ENCODE data around the gene SMG5.

DNA sequence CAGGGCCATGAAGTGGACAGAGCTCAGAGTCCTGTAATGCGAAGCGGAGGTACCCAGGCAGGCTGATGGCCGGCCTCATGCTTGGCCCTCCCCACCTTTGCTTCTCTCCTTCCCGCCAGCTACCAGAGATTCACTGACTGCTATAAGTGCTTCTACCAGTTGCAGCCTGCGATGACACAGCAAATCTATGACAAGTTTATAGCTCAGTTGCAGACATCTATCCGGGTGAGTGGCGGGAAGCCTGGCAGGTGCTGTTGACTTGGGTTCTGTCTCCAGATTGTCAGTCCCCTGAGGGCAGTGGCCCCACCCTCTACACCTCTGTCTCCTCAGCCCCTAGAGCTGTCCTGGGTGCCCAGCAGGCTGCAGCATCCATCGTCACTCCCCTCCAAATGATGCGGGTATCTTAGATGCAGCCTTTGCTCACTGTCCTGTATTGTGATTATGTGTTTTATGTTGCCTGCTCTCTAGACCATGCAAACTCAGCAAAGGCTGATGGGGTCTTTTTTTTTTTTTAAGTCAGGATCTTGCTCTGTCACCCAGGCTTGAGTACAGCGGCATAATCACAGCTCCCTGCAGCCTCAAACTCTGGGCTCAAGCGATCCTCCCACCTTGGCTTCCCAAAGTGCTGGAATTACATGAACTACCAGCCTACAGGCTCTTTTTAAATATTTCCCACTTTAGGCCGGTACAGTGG, 50.3 kb downstream of the SMG5 start:
- TF ChIP-seq, protein P1, sequence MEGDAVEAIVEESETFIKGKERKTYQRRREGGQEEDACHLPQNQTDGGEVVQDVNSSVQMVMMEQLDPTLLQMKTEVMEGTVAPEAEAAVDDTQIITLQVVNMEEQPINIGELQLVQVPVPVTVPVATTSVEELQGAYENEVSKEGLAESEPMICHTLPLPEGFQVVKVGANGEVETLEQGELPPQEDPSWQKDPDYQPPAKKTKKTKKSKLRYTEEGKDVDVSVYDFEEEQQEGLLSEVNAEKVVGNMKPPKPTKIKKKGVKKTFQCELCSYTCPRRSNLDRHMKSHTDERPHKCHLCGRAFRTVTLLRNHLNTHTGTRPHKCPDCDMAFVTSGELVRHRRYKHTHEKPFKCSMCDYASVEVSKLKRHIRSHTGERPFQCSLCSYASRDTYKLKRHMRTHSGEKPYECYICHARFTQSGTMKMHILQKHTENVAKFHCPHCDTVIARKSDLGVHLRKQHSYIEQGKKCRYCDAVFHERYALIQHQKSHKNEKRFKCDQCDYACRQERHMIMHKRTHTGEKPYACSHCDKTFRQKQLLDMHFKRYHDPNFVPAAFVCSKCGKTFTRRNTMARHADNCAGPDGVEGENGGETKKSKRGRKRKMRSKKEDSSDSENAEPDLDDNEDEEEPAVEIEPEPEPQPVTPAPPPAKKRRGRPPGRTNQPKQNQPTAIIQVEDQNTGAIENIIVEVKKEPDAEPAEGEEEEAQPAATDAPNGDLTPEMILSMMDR (conservative IDR thresholded peaks at IDR 0.05; ENCODE audit: low read length), result no peak
- no peak for TF ChIP-seq EZH2phosphoT487 (IDR thresholded peaks at IDR 0.05; ENCODE audit: borderline replicate concordance)

All from Loucy (cell line).